ENCODE measurements around the gene RUNX2.

The RUNX2 gene

GRCh38 chr6:45434381-45434700 is 106.2 kb downstream of the RUNX2 start:
- no peak for DNase-seq (ENCODE audit: low read depth)

GRCh38 chr6:45436544-45437438 is 108.7 kb downstream of the RUNX2 start:
- DNase-seq (ENCODE audit: low read depth): peak; percentile 86

GRCh38 chr6:45437439-45437815 is 109.3 kb downstream of the RUNX2 start:
- no peak for DNase-seq (ENCODE audit: low read depth)

- no peak for DNase-seq (ENCODE audit: low read depth)
Observed at GRCh38 chr6:45438151-45438550, 110.0 kb downstream of the RUNX2 start.

GRCh38 chr6:45438849-45439406 is 110.8 kb downstream of the RUNX2 start:
- peak; percentile 79 for DNase-seq (ENCODE audit: low read depth)

GRCh38 chr6:45439459-45439858 is 111.3 kb downstream of the RUNX2 start:
- DNase-seq (ENCODE audit: low read depth): no peak

GRCh38 chr6:45439861-45440388 is 111.8 kb downstream of the RUNX2 start:
- DNase-seq (ENCODE audit: low read depth): no peak

GRCh38 chr6:45441851-45442453 is 113.8 kb downstream of the RUNX2 start:
- no peak for DNase-seq (ENCODE audit: low read depth)

GRCh38 chr6:45442716-45443115 is 114.6 kb downstream of the RUNX2 start:
- DNase-seq (ENCODE audit: low read depth): no peak

GRCh38 chr6:45445364-45445748 is 117.2 kb downstream of the RUNX2 start:
- no peak for DNase-seq (ENCODE audit: low read depth)

- DNase-seq (ENCODE audit: low read depth): peak; percentile 98
Observed at GRCh38 chr6:45445749-45446549, 117.8 kb downstream of the RUNX2 start.

- DNase-seq (ENCODE audit: low read depth): no peak
Observed at GRCh38 chr6:45447005-45447404, 118.9 kb downstream of the RUNX2 start.

- DNase-seq (ENCODE audit: low read depth): no peak
Observed at GRCh38 chr6:45447716-45448115, 119.6 kb downstream of the RUNX2 start.

- no peak for DNase-seq (ENCODE audit: low read depth)
Observed at GRCh38 chr6:45448417-45449389, 120.6 kb downstream of the RUNX2 start.

GRCh38 chr6:45450132-45450531 is 122.0 kb downstream of the RUNX2 start:
- DNase-seq (ENCODE audit: low read depth): no peak

- DNase-seq (ENCODE audit: low read depth): no peak
Observed at GRCh38 chr6:45450831-45451230, 122.7 kb downstream of the RUNX2 start.

- no peak for DNase-seq (ENCODE audit: low read depth)
Observed at GRCh38 chr6:45454008-45454911, 126.1 kb downstream of the RUNX2 start.

GRCh38 chr6:45455408-45455807 is 127.3 kb downstream of the RUNX2 start:
- DNase-seq (ENCODE audit: low read depth): no peak

- DNase-seq (ENCODE audit: low read depth): no peak
Observed at GRCh38 chr6:45457141-45457540, 129.0 kb downstream of the RUNX2 start.

- no peak for DNase-seq (ENCODE audit: low read depth)
Observed at GRCh38 chr6:45458672-45459071, 130.5 kb downstream of the RUNX2 start.

All from non-pigmented ciliary epithelial cell (primary cell).